ENCODE results near the gene RRP15. TPM values are rescaled to one million over a fixed set of nuclear protein-coding genes. Genes with fewer than 3 reads are reported as not detected.

Gene RRP15
- total and polyA plus RNA-seq, 2 experiments from 2014 or later: 19.8 to 86.5 TPM

GRCh38 chr1:218259339-218259738 lies 25.8 kb upstream of the RRP15 start (continued):
- TF ChIP-seq CREB1 (CRISPR knock-in tag; IDR thresholded peaks at IDR 0.05; ENCODE audit: low read depth) (no peak), EZH2 (IDR thresholded peaks at IDR 0.05; ENCODE audit: low read depth, unreplicated experiment) (no peak), NANOG (IDR thresholded peaks at IDR 0.05; ENCODE audit: borderline replicate concordance) (no peak), STAT1 (IDR thresholded peaks at IDR 0.05; ENCODE audit: unreplicated experiment) (no peak)

GRCh38 chr1:218259800-218260199 lies 25.3 kb upstream of the RRP15 start:
- Histone ChIP-seq H3K27ac (ENCODE audit: low read depth) (no peak overlapping the region), H2AFZ (no peak overlapping the region), H3K9me2 (ENCODE audit: insufficient read depth) (no peaks in the 10 kb centered on the region), H3K27me3 (ENCODE audit: insufficient read depth) (no peaks in the 10 kb centered on the region), H3K79me2 (replicated peaks; ENCODE audit: insufficient read depth) (no peaks in the 10 kb centered on the region), H3F3A (replicated peaks; ENCODE audit: low read depth) (no peaks in the 10 kb centered on the region), H3K4me3 (no peak overlapping the region), H4K20me1 (replicated peaks; ENCODE audit: insufficient read depth) (no peaks in the 10 kb centered on the region), H3K36me3 (ENCODE audit: insufficient read depth) (no peaks in the 10 kb centered on the region), H3K4me2 (no peak overlapping the region), H3K4me1 (ENCODE audit: insufficient read depth) (peaks cover 10% of the 10 kb centered on the region)
- no peak overlapping the region for H3K27ac Mint-ChIP-seq
- peaks cover 10% of the 10 kb centered on the region; the same call in 2 of the 3 replicates for H3K4me1 Mint-ChIP-seq
- peak; percentile 75 for DNase-seq (ENCODE audit: low spot score)
- H3K9me3 Mint-ChIP-seq: no peaks in the 10 kb centered on the region
- TF ChIP-seq REST (IDR thresholded peaks at IDR 0.05; ENCODE audit: unreplicated experiment) (no peak), EZH2 (IDR thresholded peaks at IDR 0.05; ENCODE audit: low read depth, unreplicated experiment) (no peak), CTCF (conservative IDR thresholded peaks at IDR 0.05; ENCODE audit: low read depth in 2 of 2) (peak; percentile 71 to 79)
- peak; percentile 80 for ATAC-seq
- no peaks in the 10 kb centered on the region for H3K27me3 Mint-ChIP-seq (ENCODE audit: insufficient read depth, low read depth, poor library complexity)
- H3K4me3 Mint-ChIP-seq: no peak overlapping the region
- H3K36me3 Mint-ChIP-seq (ENCODE audit: low read depth): no peaks in the 10 kb centered on the region

GRCh38 chr1:218262259-218262658 lies 22.8 kb upstream of the RRP15 start:
- no peak overlapping the region for H3K4me2 ChIP-seq
- no peaks in the 10 kb centered on the region for H4K20me1 ChIP-seq (replicated peaks; ENCODE audit: insufficient read depth)
- H3K27me3 ChIP-seq (ENCODE audit: insufficient read depth): no peaks in the 10 kb centered on the region
- Mint-ChIP-seq H3K27ac (no peak overlapping the region), H3K9me3 (no peaks in the 10 kb centered on the region), H3K27me3 (ENCODE audit: insufficient read depth, low read depth, poor library complexity) (no peaks in the 10 kb centered on the region), H3K4me3 (no peak overlapping the region), H3K36me3 (ENCODE audit: low read depth) (no peaks in the 10 kb centered on the region), H3K4me1 (peaks cover 5% of the 10 kb centered on the region; the same call in 2 of the 3 replicates)
- H3K36me3 ChIP-seq (ENCODE audit: insufficient read depth): no peaks in the 10 kb centered on the region
- ATAC-seq (no peak), DNase-seq (ENCODE audit: low spot score) (no peak)
- peaks cover 2% of the 10 kb centered on the region; the same call in 1 of the 2 replicates for H3K4me1 ChIP-seq (ENCODE audit: insufficient read depth)
- H2AFZ ChIP-seq: no peak overlapping the region
- H3K9me2 ChIP-seq (ENCODE audit: insufficient read depth): no peaks in the 10 kb centered on the region
- H3K27ac ChIP-seq (ENCODE audit: low read depth): no peak overlapping the region
- H3K79me2 ChIP-seq (replicated peaks; ENCODE audit: insufficient read depth): no peaks in the 10 kb centered on the region
- H3K4me3 ChIP-seq: no peak overlapping the region
- no peaks in the 10 kb centered on the region for H3F3A ChIP-seq (replicated peaks; ENCODE audit: low read depth)
- peak; percentile 56 for TF ChIP-seq REST (IDR thresholded peaks at IDR 0.05; ENCODE audit: unreplicated experiment)
- no peak for TF ChIP-seq NANOG (IDR thresholded peaks at IDR 0.05; ENCODE audit: borderline replicate concordance)
